H1 (cell line): ENCODE results near the gene MYLK. TPM values are rescaled to one million over a fixed set of nuclear protein-coding genes. Genes with fewer than 3 reads are reported as not detected.

ENCODE experiments used
- SP4 ChIP-seq: IDR thresholded peaks from 2 replicates; pipeline ENCODE4 v1.6.1; 2012; ENCODE audit warnings: low read length, inconsistent platforms
- polyA plus RNA-seq, 7 experiments: library from polyadenylated mRNA; depleted of rRNA in 3 of 7; stranded (reverse) in 5 of 7; unstranded in 2 of 7; fragments of >200 nt in 5 of 7; fragments of 200-250 nt in 2 of 7; gene quantifications; 1 replicate in 5 of 7; 2 replicates in 1 of 7; 4 replicates in 1 of 7; pipeline versions ENCODE4 v1.2.1 to v1.2.3, GENCODE V29; 2011 to 2013; ENCODE audit warnings: missing spikeins in 2 of 7, mixed read lengths in 2 of 7
- total RNA-seq: library from RNA; stranded (reverse); fragmentation: NEBNext Ultra II Directional; extraction: Animal tissue kit (Norgen Biotek cat#: 25700); gene quantifications from 2 replicates; pipeline ENCODE4 v1.2.1, GENCODE V29; 2021

MYLK gene
- total and polyA plus RNA-seq, 2 of the 8 experiments (the other 6 are each of a cell fraction or from before 2014, with no cell fraction given): 11.6 to 21.3 TPM

GRCh38 chr3:123644358-123644757 lies 239.8 kb downstream of the MYLK start (continued):
- no peak for TF ChIP-seq SP4
